Myocyte (in vitro differentiated cells): ENCODE data around the gene NLGN1. TPM values are rescaled to one million over a fixed set of nuclear protein-coding genes. Genes with fewer than 3 reads are reported as not detected.

Source experiments
- DNase-seq: peaks from one replicate; pipeline ENCODE4 v3.0.0-alpha.2; 2012; ENCODE audit warnings: low read depth
- total RNA-seq: library from RNA; depleted of rRNA; stranded (reverse); fragments of >200 nt; gene quantifications from 2 replicates; pipeline ENCODE4 v1.2.3, GENCODE V29; 2014

The NLGN1 gene
- total RNA-seq, 1 donor from 2014 or later, result 0.62 TPM

DNA sequence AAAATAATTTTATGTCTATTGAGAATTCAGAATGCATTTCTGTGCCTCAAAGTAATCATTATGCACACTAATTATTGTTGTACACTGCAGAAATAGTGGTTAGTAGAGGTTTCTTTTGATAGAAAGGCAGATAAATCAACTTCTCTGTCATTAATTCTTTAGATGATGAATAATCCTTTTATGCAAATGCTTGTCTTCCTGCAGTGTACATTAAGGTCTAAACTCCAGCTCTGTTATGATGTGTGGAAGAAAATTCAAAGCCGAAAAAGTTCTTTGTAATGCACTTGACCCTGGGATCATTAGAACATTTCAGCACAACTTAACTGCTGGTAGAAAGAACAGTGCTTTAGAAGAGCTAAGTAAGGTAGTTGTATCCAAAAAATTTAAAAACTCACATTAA lies 353.0 kb downstream of the NLGN1 start:
- DNase-seq, result no peak

DNA sequence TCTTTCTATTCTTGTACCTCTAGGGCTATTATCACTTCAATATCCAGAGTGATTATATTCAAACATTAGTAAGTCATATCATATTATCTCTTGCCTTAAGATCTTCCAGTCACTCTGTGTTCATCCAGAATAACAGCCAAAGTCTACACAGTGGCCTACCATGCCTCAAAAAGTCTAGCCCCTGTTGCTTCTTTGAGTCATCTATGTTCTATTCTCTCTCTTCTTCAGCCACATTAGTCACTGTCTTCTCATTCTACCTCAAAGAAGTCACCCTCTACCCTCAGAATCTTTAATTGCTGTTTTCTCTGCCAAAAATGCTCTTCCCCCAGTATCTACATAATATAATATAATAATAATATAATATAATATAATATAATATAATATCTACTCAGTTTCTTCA lies 356.0 kb downstream of the NLGN1 start:
- no peak for DNase-seq

DNA sequence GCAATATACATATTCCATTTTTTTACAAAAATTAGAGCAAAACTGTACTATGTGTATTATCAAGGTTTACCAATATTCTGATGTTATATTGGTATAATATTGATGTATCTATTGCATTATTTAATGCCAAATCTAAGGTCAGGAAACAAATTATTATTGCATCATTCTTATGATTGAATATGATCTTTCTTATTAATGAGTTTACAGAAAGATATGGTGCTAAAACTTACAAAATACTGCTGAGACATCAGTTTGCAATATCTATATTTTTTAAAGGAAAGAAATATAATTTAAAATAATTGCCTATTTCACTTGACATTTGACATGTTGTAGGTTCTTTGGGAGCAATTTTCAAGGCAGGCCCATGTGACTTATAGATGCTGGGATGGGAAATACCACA lies 357.6 kb downstream of the NLGN1 start:
- DNase-seq, result no peak

DNA sequence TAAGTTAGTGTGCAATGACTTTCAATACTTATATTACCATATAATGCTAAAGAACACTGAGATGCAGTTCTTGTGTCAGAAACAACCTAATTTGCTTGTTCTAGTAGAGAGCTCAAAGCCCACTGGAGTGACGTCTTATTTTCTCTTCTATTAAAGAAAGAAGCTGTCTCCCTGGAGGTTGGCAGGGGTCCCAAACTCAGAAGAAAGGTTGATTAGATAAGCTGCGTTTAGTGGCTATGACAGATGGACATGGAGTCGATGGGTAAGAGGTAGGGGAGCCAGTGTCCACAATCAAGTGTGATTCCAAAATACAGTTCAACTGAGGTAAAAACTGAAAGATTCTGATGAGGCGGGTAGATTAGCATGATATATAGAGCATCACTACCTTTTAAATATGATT lies 363.6 kb downstream of the NLGN1 start:
- no peak for DNase-seq

DNA sequence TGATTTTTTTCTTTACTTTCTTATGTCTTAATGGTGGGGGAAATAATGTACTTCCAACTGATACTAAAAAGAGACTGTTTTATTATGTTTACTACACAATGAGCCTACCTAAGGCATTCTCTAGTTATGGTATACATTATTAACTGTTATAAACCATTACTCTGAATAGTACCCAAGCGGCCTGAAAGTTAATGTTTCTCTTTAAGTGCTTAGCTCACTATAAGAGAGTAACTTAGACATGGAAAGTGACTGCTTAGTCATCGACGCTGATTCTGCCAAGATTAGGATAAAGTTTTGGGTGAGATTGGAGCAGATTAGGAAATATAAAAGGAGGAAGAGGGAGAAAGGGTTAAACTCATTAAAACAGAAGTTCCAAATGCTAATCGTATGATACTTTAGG lies 365.0 kb downstream of the NLGN1 start:
- DNase-seq, result no peak

DNA sequence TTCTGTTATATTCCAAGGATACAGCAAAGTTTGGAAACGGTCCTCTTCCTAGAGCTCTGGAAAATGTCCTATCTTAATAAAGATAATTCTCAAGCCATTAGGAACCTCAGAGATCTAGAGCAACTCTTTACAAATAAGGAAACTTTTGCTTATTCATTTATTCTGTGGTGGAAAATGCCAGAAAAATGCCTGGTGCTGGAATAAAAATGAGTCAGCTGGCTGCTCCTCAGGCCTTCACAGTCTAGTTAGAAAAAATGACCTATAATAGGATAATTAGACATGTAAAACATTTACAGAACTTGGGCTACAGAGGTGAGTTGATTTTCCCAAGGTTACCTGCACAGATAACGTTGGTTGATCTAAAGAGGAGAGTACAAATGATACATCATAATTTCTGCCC lies 372.5 kb downstream of the NLGN1 start:
- DNase-seq, result no peak

DNA sequence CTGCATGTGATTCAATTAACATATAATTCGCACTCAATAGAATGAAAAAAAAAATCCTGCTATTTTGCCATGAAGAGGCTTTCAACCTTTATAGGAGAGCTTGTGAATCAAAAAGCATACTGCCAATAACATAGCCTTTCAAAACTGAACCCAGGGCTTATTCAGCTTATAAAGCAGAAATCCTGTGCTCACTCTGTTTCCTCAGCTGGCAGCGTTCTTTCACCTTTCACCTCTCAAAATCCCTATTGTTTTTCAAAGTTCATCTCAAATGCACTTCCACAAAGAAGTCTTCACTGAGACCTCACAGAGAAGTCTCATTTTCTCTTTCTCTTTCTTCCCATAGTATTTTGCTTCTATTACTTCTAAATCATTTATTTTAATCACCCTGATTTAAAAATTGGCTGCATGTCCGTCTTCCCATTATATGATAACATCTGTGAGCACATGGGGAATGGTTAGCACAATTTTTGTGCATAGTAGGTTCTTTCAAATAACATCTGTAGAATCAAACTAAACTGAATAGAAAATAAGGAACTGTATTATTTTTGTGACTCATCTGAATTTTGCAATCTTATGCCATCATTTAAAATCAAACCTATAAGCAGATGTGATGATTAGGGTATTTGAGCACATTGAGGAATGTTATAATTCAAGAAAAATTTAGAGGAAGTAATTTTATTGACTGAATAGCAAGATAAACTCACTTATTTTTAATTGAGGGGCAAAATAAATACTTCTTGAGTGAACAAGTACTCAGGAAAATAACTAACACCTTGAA lies 373.4 kb downstream of the NLGN1 start:
- no peak for DNase-seq

DNA sequence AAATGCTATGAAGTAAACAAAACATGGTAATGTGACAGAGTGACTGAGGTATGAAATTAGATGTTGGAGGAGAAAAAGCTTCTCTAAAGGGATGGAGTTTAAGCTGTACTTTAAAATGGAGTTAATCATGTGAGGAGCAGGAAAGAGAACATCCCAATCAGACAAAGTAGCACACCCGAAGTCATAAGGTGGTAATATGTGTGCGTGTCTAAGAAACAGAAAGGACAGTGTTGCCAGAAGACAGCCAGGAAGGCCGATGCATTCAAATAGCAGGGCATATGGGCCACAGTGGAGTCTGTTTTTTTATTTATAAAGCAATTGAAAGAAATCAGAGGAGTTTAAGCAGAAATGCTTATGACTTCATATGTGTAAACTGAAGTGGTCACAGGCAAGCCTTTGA lies 376.3 kb downstream of the NLGN1 start:
- DNase-seq, result no peak

DNA sequence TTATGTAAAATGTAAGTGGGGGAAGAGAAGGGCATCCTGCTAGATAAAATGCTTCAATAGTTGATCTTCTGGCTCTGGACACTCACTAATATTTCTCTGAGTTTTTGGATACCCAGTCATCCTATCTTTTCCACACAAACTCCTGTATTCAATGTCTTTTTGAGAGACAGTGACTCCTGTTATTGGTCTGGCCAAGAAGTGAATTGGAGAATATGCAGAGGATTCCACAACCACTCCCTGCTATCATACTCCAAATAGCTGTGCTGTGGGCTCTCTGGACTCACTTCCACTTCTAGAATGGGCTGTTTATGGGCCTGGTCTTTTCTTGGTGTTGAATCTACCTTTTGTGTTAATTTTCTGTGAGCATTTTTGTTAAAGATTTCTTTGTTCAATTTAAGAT lies 376.8 kb downstream of the NLGN1 start:
- DNase-seq, result peak; percentile 28

DNA sequence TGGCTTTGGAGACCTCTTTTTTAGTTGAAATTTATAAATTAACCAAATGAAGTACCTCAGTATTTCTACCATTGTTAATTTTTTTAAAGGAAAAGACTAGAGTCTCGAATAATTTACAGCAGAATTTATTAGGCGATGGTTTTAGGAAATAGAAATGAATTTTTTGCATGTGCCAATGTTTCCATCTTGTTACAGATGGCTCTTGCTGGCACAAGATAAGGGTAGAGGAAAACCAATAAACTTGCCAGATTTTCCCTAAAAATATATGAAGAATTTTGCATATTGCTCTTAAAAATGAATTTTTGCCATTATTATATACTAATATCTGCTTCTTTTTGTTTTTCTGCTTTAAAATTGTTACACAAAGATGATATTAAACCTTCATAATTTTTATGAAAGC lies 380.7 kb downstream of the NLGN1 start:
- DNase-seq, result no peak

DNA sequence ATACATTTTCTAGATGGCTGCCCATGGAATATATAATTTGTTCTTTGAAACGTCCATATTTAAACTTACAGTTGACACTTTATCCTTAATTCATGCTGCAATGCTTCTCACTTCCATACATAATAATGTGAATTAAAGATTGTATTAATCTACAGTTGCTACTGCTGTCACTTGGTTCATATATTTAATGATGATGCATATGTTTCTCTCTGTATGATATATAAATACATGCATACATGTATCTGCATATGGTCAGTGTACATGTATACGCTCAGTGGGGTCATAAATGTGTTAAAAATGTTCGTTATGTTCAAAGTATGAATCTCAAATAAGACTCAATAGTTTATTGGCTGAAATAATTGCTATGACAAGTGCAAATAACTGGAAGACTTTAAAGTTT lies 382.5 kb downstream of the NLGN1 start:
- no peak for DNase-seq

DNA sequence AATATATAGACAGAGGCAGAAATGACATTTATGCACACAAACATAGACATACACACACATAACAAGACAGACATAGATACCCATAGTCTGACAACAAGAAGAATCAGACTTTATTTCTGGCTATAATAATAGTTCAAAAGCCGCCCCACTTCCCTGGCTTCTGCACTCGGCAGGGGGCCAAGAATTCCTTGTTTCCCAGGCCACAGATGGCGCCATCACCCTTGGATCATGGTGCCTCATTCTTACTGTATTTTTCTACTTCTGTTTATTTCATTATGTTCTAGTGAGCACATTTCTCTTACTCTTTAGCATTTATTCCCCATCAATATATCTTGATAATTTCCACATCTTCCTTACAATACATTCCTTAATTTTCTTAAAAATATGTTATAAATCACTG lies 387.5 kb downstream of the NLGN1 start:
- no peak for DNase-seq

DNA sequence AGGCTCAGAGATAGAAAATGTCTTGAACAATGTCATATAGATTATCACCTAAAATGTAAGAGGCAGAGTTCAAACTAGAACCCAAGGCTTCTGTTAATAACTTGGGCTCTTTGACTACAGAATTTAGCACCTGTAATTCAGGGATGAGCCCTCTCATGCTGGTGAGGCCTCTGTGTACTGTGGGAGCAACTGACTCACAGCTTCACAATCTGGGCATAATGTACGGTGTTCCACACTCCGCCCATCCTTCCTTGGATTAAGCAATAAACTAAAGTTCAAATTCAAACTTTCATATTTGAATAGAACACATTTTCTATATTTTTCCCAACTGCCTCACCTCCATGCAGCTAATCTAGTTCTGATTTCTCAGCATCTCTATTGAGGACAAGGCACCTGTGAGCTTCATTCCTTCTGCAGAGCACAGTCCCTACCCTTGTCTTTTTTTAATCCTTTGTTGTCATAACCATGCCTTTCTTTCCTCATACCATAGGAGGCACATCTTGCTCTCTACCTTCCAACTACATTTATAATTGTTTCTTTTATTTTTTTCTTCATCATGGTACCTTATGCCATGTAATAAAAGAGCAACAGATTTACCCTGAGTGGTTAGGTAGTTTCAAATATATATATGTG lies 392.1 kb downstream of the NLGN1 start:
- DNase-seq, result no peak

DNA sequence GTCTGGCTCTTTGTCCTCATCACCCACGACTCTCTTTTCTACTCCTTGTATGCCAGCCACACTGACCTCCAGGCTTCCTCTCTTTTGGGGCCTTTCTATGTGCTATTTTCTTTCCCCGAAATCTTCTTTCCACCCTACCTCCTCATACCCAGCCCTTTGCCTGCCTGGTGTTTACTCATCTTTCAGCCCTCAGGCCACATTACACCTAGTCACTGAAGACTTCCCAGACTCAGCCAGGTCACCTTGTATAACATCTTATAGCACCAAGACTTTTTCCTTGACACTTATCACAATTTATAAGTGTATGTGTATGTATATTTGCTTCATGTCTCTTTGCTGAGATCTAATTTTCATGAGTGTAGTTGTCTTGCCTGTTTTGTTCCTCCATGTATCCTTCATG lies 396.4 kb downstream of the NLGN1 start:
- no peak for DNase-seq

DNA sequence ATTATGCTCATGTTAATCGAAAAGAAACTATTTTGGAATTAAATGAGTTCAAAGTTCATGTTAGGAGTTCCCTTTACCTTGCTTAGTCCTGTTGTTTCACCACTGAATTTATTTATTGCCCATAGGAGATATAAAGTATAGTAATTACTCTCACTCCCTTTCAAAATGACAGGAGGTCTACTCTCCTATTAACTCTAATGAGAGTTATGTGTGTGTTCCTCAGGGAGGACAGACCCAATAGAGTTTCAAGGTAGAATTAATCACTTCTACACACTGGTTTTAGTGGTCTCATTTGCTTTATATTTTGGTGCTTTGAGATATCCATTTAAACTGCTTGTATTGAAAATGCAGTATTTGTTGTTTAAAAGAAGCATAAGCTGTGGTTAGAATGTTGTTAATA lies 398.9 kb downstream of the NLGN1 start:
- DNase-seq, result no peak

DNA sequence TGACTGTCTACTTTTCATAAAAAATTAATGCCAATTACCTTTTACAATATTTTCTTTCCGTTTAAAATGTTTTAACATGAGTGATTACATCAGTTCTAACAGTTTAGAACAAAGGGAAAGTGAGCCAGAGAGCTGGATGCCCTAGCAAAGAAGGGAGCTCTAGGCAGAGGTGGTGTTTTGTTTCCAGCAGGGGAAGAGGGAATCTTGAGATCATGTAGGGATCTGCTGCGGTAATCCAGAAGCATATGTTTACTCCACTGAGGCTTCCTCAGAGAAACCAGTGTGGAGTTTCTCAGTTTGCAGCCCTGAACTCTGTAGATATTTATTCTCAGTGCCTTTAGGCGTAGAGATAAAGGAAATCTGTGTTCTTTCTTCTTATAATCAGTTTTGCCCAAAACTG lies 399.3 kb downstream of the NLGN1 start:
- DNase-seq, result no peak

DNA sequence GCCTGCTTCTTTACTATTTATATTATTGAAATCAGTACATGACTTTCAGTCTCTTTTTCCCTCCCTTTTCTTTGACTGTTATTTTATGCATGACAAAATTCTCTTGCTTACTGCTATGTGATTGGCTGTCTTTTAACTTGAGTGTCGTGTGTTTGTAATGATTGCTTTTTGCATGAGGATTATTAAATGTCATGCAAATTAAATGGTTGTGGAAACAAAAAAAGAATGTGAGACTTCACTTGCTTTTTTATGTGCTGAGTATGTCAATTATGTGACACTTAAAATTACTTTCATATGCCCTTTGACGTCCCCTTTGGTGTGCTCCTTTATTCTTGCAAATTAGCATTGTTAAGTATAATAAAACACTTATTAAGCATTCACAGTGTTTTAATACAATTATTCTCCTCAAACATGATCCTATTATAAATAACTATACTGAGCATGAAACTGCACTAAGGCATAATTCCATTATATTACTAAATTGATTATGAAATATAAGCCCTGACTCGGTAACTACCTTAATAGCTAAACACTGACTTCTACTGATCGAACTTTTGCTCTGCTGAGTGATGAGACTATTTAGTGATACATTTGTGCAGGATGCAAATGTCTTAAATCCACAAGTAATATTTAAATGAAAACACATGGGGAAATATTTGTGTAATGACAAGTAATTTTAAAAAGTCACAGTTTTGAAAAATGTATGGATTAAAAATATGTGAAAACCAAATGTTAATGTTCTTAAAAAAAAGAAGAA lies 401.7 kb downstream of the NLGN1 start:
- no peak for DNase-seq

DNA sequence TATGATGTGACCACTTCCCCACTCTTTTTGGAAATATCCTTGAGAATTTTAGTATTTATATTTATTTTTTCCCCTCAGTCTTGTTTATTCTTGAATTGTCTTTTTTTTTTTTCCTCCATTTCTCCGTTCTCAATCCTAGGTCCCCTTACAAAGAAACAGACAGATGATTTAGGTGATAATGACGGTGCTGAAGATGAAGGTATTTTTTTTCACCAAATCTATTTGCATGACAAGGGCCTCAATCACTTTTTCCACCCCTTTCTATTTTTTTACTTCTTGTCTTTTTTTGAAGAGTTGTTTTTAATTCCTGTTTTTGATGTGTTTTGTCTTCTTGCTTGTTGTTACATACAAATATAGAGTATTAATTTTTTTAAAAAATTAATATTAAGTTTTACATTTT lies 402.6 kb downstream of the NLGN1 start:
- DNase-seq, result no peak

DNA sequence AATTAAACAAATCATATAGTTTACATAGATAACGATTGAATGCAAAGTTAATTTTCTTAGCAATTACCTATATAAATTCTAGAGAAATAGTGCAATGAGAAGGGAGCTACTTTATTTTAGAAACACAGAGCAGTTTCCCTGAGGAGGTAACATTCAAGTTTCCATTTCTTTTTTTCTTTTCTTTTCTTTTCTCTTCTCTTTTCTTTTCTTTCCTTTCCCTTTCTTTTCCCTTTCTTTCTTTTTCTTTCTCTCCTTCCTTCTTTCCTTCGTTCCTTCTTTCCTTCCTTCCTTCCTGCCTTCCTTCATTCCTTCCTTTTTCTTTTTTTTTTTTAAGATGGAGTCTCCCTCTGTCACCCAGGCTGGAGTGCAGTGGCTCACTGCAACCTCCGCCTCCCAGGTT lies 417.3 kb downstream of the NLGN1 start:
- DNase-seq, result no peak

DNA sequence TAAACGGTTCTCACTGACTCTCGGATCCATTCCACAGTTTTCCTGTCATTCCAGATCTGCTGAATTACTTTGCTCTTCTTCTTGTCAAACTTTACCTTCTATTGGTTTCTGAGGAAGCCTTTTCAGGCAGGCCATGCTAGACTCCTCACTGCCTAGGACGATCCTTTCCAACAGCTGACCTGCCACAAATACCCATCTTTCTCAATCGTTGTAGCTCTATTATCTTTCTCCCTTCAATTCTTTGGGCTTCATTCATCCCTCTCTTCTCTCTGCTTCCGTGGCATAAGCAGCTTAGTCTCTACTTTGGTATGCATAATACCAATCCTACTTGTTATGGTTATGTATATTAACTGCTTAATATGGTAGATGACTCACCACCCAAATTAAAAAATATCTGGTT lies 421.8 kb downstream of the NLGN1 start:
- no peak for DNase-seq

DNA sequence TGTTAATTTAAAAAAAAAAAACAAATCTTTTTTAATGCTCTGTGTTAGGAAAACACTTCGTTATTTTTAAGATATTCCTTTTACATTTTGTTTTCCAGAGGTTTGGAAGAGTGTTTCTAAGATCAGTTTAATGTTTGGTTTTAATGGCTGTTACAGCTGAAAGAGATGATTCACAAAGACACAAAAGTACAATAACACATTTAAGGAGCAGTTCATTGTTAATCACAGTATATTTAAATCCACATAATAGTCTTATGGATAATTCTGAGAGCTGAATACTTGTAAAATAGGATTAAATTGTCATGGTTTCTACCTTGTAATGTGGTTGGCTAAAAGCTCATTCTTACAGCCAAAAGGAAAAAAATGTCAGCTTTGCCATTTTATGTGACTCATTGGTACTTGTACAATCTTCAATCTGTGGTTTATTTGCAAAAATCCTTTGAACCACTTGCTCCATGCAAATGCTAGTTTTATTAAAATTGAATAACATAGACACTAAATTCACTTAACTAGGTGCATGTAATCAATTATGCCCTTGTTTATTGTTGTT lies 426.4 kb downstream of the NLGN1 start:
- DNase-seq, result no peak

DNA sequence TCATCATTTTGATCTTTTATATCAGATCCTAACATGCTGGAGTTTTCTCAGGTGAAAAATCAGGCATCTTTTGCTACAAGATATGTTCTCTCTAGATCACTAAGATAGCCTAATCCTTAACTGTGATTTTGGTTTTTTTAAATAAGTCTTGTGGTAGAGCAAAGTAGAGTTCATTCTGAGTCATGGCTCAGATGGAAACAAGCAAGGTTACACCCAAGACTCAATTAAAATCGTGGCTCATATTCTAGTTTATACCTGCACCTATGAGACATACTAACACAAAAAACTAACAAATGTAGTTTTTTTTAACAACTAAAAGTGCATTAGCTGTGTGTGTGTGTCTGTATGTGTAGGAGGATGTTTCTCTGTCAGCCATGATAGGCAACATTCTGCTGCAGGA lies 428.2 kb downstream of the NLGN1 start:
- DNase-seq, result no peak
